GM12878 (cell line): ENCODE results near the gene HHAT. TPM values are rescaled to one million over a fixed set of nuclear protein-coding genes. Genes with fewer than 3 reads are reported as not detected.

Experiments used
- ATAC-seq: fragments of 200-7000 bp; cut with Tn5 transposase; 3 replicates; pipeline ENCODE4 v1.9.1; 2020; ENCODE audit warnings: mild to moderate bottlenecking, moderate library complexity
- BruUV-seq: library from RNA; stranded (reverse); fragments of 400-500 nt; replicated peaks from 2 replicates; lab custom pipeline; 2021; lab: Mats Ljungman, UMichigan
- CTCF ChIA-PET: fragments of 300-600 bp; sonication (Branson Sonifier 250); formaldehyde crosslinking; extraction: SDS; loops from one replicate; lab custom pipeline; 2021; ENCODE audit warnings: inconsistent platforms; lab: Yijun Ruan, JAX
- POLR2A ChIA-PET: fragments of 350-600 bp; formaldehyde crosslinking; extraction: SDS; loops from one replicate; lab custom pipeline; 2021; ENCODE audit warnings: inconsistent platforms; lab: Charles Lee
- RAD21 ChIA-PET: fragments of 300-600 bp; sonication (Branson Sonifier 250); formaldehyde crosslinking; loops from one replicate; lab custom pipeline; 2023; ENCODE audit warnings: antibody characterized with exemption; ENCODE audit not compliant: unreplicated experiment; lab: Charles Lee
- SMC1A ChIA-PET: fragments of 300-600 bp; sonication (Branson Sonifier 250); formaldehyde crosslinking; loops from one replicate; lab custom pipeline; 2023; ENCODE audit not compliant: unreplicated experiment, uncharacterized antibody; lab: Charles Lee
- DNase-seq: peaks from one replicate; pipeline ENCODE4 v3.0.0-alpha.2; 2011; ENCODE audit warnings: low read depth, low spot score
- FAIRE-seq: peaks from 3 replicates; lab custom pipeline; 2011; peaks lifted over from hg19 to GRCh38; lab: Jason Lieb, UNC
- H2AFZ ChIP-seq: 2 replicates; pipeline ENCODE4 v1.6.0; 2011; ENCODE audit warnings: low read depth, low read length, control low read depth; ENCODE audit not compliant: control insufficient read depth
- H3K27ac ChIP-seq: 2 replicates; pipeline ENCODE4 v1.5.1; 2011; ENCODE audit warnings: control low read depth; ENCODE audit not compliant: control insufficient read depth, insufficient read depth
- H3K27me3 ChIP-seq, 2 experiments: replicated peaks in 1 of 2; 2 replicates each; pipeline versions ENCODE4 v1.6.0 to v1.6.1; 2011; ENCODE audit warnings: low read length in 1 of 2; ENCODE audit not compliant: control insufficient read depth in 2 of 2, insufficient read depth in 2 of 2
- H3K36me3 ChIP-seq, 2 experiments: 2 replicates each; pipeline ENCODE4 v1.5.1; 2011; ENCODE audit warnings: low read length in 1 of 2; ENCODE audit not compliant: control insufficient read depth in 2 of 2, insufficient read depth in 2 of 2
- H3K4me1 ChIP-seq: 2 replicates; pipeline ENCODE4 v1.6.1; 2011; ENCODE audit warnings: mild to moderate bottlenecking, low read length, moderate library complexity, mixed read lengths; ENCODE audit not compliant: control insufficient read depth, insufficient read depth
- H3K4me2 ChIP-seq: 2 replicates; pipeline ENCODE4 v1.6.0; 2011; ENCODE audit warnings: control low read depth; ENCODE audit not compliant: control insufficient read depth, insufficient read depth
- H3K4me3 ChIP-seq: fragments of 200-600 bp; sonication (generic); 2 replicates; pipeline ENCODE4 v1.5.1; 2016
- H3K79me2 ChIP-seq: 2 replicates; pipeline ENCODE4 v1.6.0; 2011; ENCODE audit warnings: low read length; ENCODE audit not compliant: control insufficient read depth, insufficient read depth
- H3K9ac ChIP-seq: 2 replicates; pipeline ENCODE4 v1.8.0; 2011; ENCODE audit warnings: low read length, control low read depth, mixed read lengths; ENCODE audit not compliant: control insufficient read depth, insufficient read depth
- H3K9me3 ChIP-seq: replicated peaks from 3 replicates; pipeline ENCODE4 v1.5.1; 2011; ENCODE audit warnings: mild to moderate bottlenecking, low read length; ENCODE audit not compliant: control insufficient read depth, insufficient read depth
- H4K20me1 ChIP-seq: 2 replicates; pipeline ENCODE4 v1.6.0; 2011; ENCODE audit not compliant: control insufficient read depth, insufficient read depth
- CEBPB ChIP-seq, 2 experiments: fragments of 150-350 bp in 1 of 2; IDR thresholded peaks; 2 replicates each; pipeline ENCODE4 v1.6.1; 2012 to 2014; ENCODE audit warnings: low read depth in 2 of 2, low read length in 2 of 2, borderline replicate concordance in 1 of 2, inconsistent platforms in 1 of 2
- JUNB ChIP-seq: IDR thresholded peaks from 2 replicates; pipeline ENCODE4 v1.6.1; 2016; ENCODE audit warnings: antibody characterized with exemption, mild to moderate bottlenecking
- MYC ChIP-seq: IDR thresholded peaks from 2 replicates; pipeline ENCODE4 v1.6.1; 2011; ENCODE audit warnings: mild to moderate bottlenecking, low read length, moderate library complexity, inconsistent platforms; ENCODE audit not compliant: insufficient read depth, insufficient replicate concordance, insufficient read length, severe bottlenecking
- RAD21 ChIP-seq: IDR thresholded peaks from 2 replicates; pipeline ENCODE4 v1.6.1; 2011; ENCODE audit warnings: mild to moderate bottlenecking, low read depth, low read length, moderate library complexity; ENCODE audit not compliant: insufficient read depth
- ZNF384 ChIP-seq: IDR thresholded peaks from 2 replicates; pipeline ENCODE4 v1.6.1; 2012; ENCODE audit warnings: low read depth, mild to moderate bottlenecking, low read length, improper control_type of control experiment, borderline replicate concordance
- WGBS: methylation state at CpG from one replicate; pipeline ENCODE4 v1.1.6; 2016; ENCODE audit warnings: low lambda C conversion rate; ENCODE audit not compliant: insufficient replicate concordance, insufficient coverage; ENCODE audit errors: missing lambda C conversion rate; 5-methylcytosine and 5-hydroxymethylcytosine counted together
- in situ Hi-C: fragments of 300-500 bp; cut with MboI; formaldehyde crosslinking; loops from 9 replicates; pipeline ENCODE4 v1.14.3; 2018; ENCODE audit warnings: mixed read lengths
- intact Hi-C: fragments of 100-400 bp; cut with micrococcal nuclease; formaldehyde crosslinking; loops from one replicate; pipeline ENCODE4 v1.14.2; 2022; ENCODE audit not compliant: unreplicated experiment
- polyA plus RNA-seq, 11 experiments: library from polyadenylated mRNA; depleted of rRNA in 4 of 11; unstranded in 6 of 11; stranded (reverse) in 5 of 11; fragments of >200 nt; fragmentation: Nextera tagmentation in 4 of 11; fragmentation: Illumina TruSeq in 1 of 11; extraction: Ambion mirVana in 4 of 11; extraction: Trizol in 1 of 11; gene quantifications; 1 replicate in 1 of 11; 2 replicates in 10 of 11; pipeline versions ENCODE4 v1.2.1 to v1.2.3, GENCODE V29; 2011 to 2016; ENCODE audit warnings: inconsistent platforms in 2 of 11, missing spikeins in 2 of 11, low read depth in 1 of 11
- total RNA-seq, 4 experiments: library from RNA; depleted of rRNA in 3 of 4; stranded (reverse); fragments of >200 nt in 3 of 4; fragmentation: Illumina TruSeq in 1 of 4; extraction: Trizol in 1 of 4; gene quantifications; 2 replicates each; pipeline versions ENCODE4 v1.2.1 to v1.2.3, GENCODE V29; 2013 to 2021

The HHAT gene
- total and polyA plus RNA-seq, 10 of the 15 experiments (the other 5 are each of a cell fraction or from before 2014, with no cell fraction given): 1.2 to 37.6 (median 2.6) TPM

GRCh38 chr1:210662291-210663050 lies 333.8 kb downstream of the HHAT start (continued):
- TF ChIP-seq MYC (no peak), RAD21 (no peak), JUNB (no peak)
- TF ChIP-seq, all 136 proteins: peak for 0

GRCh38 chr1:210663730-210664573 lies 335.2 kb downstream of the HHAT start:
- H3K4me1 ChIP-seq: 0 out of 2 replicates have a peak, but pooled peaks cover 2% of the 10 kb centered on the region
- no peak for FAIRE-seq
- no peak overlapping the region for H3K4me3 ChIP-seq
- H4K20me1 ChIP-seq: no peaks in the 10 kb centered on the region
- H2AFZ ChIP-seq: no peak overlapping the region
- no TSS peak for BruUV-seq
- peak; percentile 61 for ATAC-seq
- no peak for DNase-seq
- 39% methylated on average over 7 of the region's 7 CpGs for WGBS
- CTCF ChIA-PET: interaction anchor here (0.6 to 1.7 kb wide), 3 partner anchors 14 to 257 kb away, joined by 3 to 5 read pairs (median 3); no protein-coding TSS in a partner anchor
- H3K4me2 ChIP-seq: no peak overlapping the region
- RAD21 ChIA-PET: interaction anchor here (0.6 kb wide), 1 partner anchor 409 kb away, joined by 3 read pairs; no protein-coding TSS in a partner anchor
- TF ChIP-seq ZNF384 (peak; percentile 45; the same call in 1 of the 2 replicates), CEBPB (IDR thresholded peaks at IDR 0.05; ENCODE audit: borderline replicate concordance in 1 of 2, low read depth in 2 of 2, low read length in 2 of 2) (no peak)
- in situ Hi-C loops: no loop called here
- POLR2A ChIA-PET: no interaction called here
- H3K9ac ChIP-seq: no peak overlapping the region
- no peaks in the 10 kb centered on the region for H3K36me3 ChIP-seq
- SMC1A ChIA-PET: interaction anchor here (1.0 to 2.2 kb wide), 3 partner anchors 14 to 44 kb away, joined by 3 to 10 read pairs (median 3); no protein-coding TSS in a partner anchor
- H3K79me2 ChIP-seq: no peaks in the 10 kb centered on the region
- H3K9me3 ChIP-seq: no peaks in the 10 kb centered on the region
- no peaks in the 10 kb centered on the region for H3K27me3 ChIP-seq
- no peak overlapping the region for H3K27ac ChIP-seq
- intact Hi-C loops: no loop called here
